SK-N-SH (cell line): ENCODE data around the gene MDM4. TPM values are rescaled to one million over a fixed set of nuclear protein-coding genes. Genes with fewer than 3 reads are reported as not detected.

Source experiments
- CTCF ChIA-PET: fragments of 300-600, 350-600 bp; formaldehyde crosslinking; extraction: SDS; loops from one replicate; lab custom pipeline; 2021; lab: Yijun Ruan, JAX
- POLR2A ChIA-PET: fragments of 350-600 bp; sonication (Branson Sonifier 250); formaldehyde crosslinking; extraction: SDS; loops from one replicate; lab custom pipeline; 2020; ENCODE audit warnings: antibody characterized with exemption, inconsistent platforms; lab: Yijun Ruan, JAX
- DNase-seq: peaks from one replicate; pipeline ENCODE4 v3.0.0; 2012
- H2AFZ ChIP-seq: fragments of 200-600 bp; sonication (generic); 2 replicates; pipeline ENCODE4 v1.8.1; 2016; ENCODE audit warnings: antibody characterized with exemption, mild to moderate bottlenecking, low read depth
- H3F3A ChIP-seq: fragments of 200-600 bp; sonication (generic); replicated peaks from 2 replicates; pipeline ENCODE3; 2016; ENCODE audit warnings: antibody characterized with exemption, mild to moderate bottlenecking; ENCODE audit not compliant: insufficient read depth
- H3K27ac ChIP-seq, 2 experiments: fragments of 200-500 bp in 1 of 2; fragments of 200-600 bp in 1 of 2; sonication (Bioruptor generic) in 1 of 2; sonication (generic), shearing (Covaris generic) in 1 of 2; 2 replicates each; pipeline versions ENCODE4 v1.5.1 to v1.6.1; 2014 to 2016; ENCODE audit warnings: low read depth in 2 of 2, inconsistent platforms in 1 of 2, low read length in 1 of 2, mild to moderate bottlenecking in 1 of 2, mixed read lengths in 1 of 2
- H3K27me3 ChIP-seq: fragments of 200-600 bp; sonication (generic), shearing (Covaris generic); 2 replicates; pipeline ENCODE4 v1.6.1; 2016; ENCODE audit warnings: mixed run types; ENCODE audit not compliant: insufficient read depth
- H3K36me3 ChIP-seq, 2 experiments: fragments of 200-500 bp in 1 of 2; fragments of 200-600 bp in 1 of 2; sonication (Bioruptor generic) in 1 of 2; sonication (generic) in 1 of 2; replicated peaks in 1 of 2; 2 replicates each; pipeline versions ENCODE3 to v1.5.1; 2014 to 2016; ENCODE audit warnings: low read length in 1 of 2, mild to moderate bottlenecking in 1 of 2; ENCODE audit not compliant: insufficient read depth in 2 of 2, control insufficient read depth in 1 of 2
- H3K4me1 ChIP-seq, 2 experiments: fragments of 200-500 bp in 1 of 2; fragments of 200-600 bp in 1 of 2; sonication (Bioruptor generic) in 1 of 2; sonication (generic), shearing (Covaris generic) in 1 of 2; 2 replicates each; pipeline versions ENCODE4 v1.5.1 to v1.6.1; 2014 to 2016; ENCODE audit warnings: low read depth in 1 of 2, low read length in 1 of 2, mixed run types in 1 of 2; ENCODE audit not compliant: insufficient read depth in 2 of 2, control insufficient read depth in 1 of 2
- H3K4me2 ChIP-seq: fragments of 200-600 bp; sonication (generic), shearing (Covaris generic); 2 replicates; pipeline ENCODE4 v1.6.1; 2017; ENCODE audit warnings: mixed run types
- H3K4me3 ChIP-seq, 2 experiments: fragments of 200-500 bp in 1 of 2; fragments of 200-600 bp in 1 of 2; sonication (Bioruptor generic) in 1 of 2; sonication (generic), shearing (Covaris generic) in 1 of 2; 2 replicates each; pipeline versions ENCODE4 v1.5.1 to v1.8.1; 2014 to 2016; ENCODE audit warnings: low read depth in 2 of 2, inconsistent platforms in 1 of 2, low read length in 1 of 2, mild to moderate bottlenecking in 1 of 2, mixed read lengths in 1 of 2, moderate library complexity in 1 of 2
- H3K79me2 ChIP-seq: fragments of 200-600 bp; sonication (generic); 2 replicates; pipeline ENCODE4 v1.8.1; 2017; ENCODE audit warnings: mild to moderate bottlenecking; ENCODE audit not compliant: insufficient read depth
- H3K9ac ChIP-seq: fragments of 200-600 bp; sonication (generic); 2 replicates; pipeline ENCODE4 v1.6.1; 2017; ENCODE audit warnings: mixed run types
- H3K9me2 ChIP-seq: fragments of 200-600 bp; sonication (generic); 2 replicates; pipeline ENCODE4 v1.6.1; 2017; ENCODE audit warnings: mixed run types
- H3K9me3 ChIP-seq: fragments of 200-600 bp; sonication (generic); 2 replicates; pipeline ENCODE4 v1.6.1; 2017; ENCODE audit warnings: mixed run types, mild to moderate bottlenecking, moderate library complexity
- H4K20me1 ChIP-seq: fragments of 200-600 bp; sonication (generic); 2 replicates; pipeline ENCODE4 v1.6.1; 2017; ENCODE audit warnings: mild to moderate bottlenecking, mixed run types; ENCODE audit not compliant: insufficient read depth
- ELF1 ChIP-seq: IDR thresholded peaks from 2 replicates; pipeline ENCODE4 v1.4.0; 2012
- JUND ChIP-seq: IDR thresholded peaks from 2 replicates; pipeline ENCODE4 v1.4.0; 2012
- NRF1 ChIP-seq: IDR thresholded peaks from 2 replicates; pipeline ENCODE4 v1.6.1; 2012; ENCODE audit warnings: low read depth, mild to moderate bottlenecking, low read length
- POLR2AphosphoS5 ChIP-seq: IDR thresholded peaks from 2 replicates; pipeline ENCODE4 v1.6.1; 2012; ENCODE audit warnings: low read depth, low read length
- RAD21 ChIP-seq: IDR thresholded peaks from 2 replicates; pipeline ENCODE4 v1.6.1; 2012; ENCODE audit warnings: mild to moderate bottlenecking, low read length
- RCOR1 ChIP-seq: fragments of 150-350 bp; IDR thresholded peaks from 2 replicates; pipeline ENCODE4 v1.6.1; 2017; ENCODE audit warnings: antibody characterized with exemption, low read length
- RFX5 ChIP-seq: IDR thresholded peaks from 2 replicates; pipeline ENCODE4 v1.6.1; 2012; ENCODE audit warnings: mild to moderate bottlenecking, improper control_type of control experiment, low read length
- RXRA ChIP-seq: IDR thresholded peaks from 2 replicates; pipeline ENCODE4 v1.4.0; 2012; ENCODE audit warnings: low read depth, mild to moderate bottlenecking, borderline replicate concordance
- SMC3 ChIP-seq: IDR thresholded peaks from 2 replicates; pipeline ENCODE4 v1.6.1; 2012; ENCODE audit warnings: low read depth, low read length, improper control_type of control experiment
- TAF1 ChIP-seq: IDR thresholded peaks from 2 replicates; pipeline ENCODE4 v1.6.1; 2012; ENCODE audit warnings: low read depth, mild to moderate bottlenecking, low read length, moderate library complexity, borderline replicate concordance
- TCF12 ChIP-seq: IDR thresholded peaks from 2 replicates; pipeline ENCODE4 v1.4.0; 2012
- WGBS: methylation state at CpG from one replicate; pipeline ENCODE4 v1.1.6; 2017; ENCODE audit warnings: low lambda C conversion rate; 5-methylcytosine and 5-hydroxymethylcytosine counted together
- polyA plus RNA-seq, 3 experiments: library from polyadenylated mRNA; depleted of rRNA; stranded (reverse); fragments of >200 nt; gene quantifications; 2 replicates each; pipeline ENCODE4 v1.2.3, GENCODE V29; 2012
- TF ChIP-seq, protein P1 (sequence below): IDR thresholded peaks from 2 replicates; pipeline ENCODE4 v1.4.0; 2012; ENCODE audit warnings: low read depth, borderline replicate concordance
- TF ChIP-seq, protein P2 (sequence below): IDR thresholded peaks from 2 replicates; pipeline ENCODE4 v1.6.1; 2012; ENCODE audit warnings: mild to moderate bottlenecking, low read depth, low read length, moderate library complexity
- TF ChIP-seq, protein P3 (sequence below): fragments of 150-350 bp; IDR thresholded peaks from 2 replicates; pipeline ENCODE4 v1.6.1; 2016; ENCODE audit warnings: mild to moderate bottlenecking, low read depth, low read length
- TF ChIP-seq, protein P4 (sequence below): IDR thresholded peaks from 2 replicates; pipeline ENCODE4 v1.4.0; 2012; ENCODE audit warnings: low read depth

Gene MDM4
- polyA plus RNA-seq, 1 of the 3 experiments (the other 2 are of a cell fraction) = 6.2 TPM

DNA sequence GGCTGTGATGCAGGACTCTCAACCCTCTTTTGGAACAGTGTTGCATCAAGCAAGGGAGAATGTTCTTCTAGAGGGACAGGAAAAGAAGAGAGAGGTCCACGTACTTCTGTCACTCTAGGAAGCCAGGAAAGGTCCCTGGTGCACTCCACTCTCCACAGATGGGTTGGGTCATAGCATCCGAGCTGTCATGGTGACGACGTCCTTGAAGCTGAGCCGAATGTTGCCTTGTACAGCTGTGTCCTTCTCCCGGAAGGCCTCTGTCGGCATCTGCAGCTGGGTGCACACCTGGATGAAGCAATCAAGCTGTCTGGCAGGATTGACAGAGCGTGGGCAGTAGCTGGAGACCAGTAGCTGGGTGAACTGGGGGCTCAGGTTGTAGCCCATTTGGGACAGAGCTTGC lies 12.5 kb downstream of the MDM4 start:
- Histone ChIP-seq H3K4me3 (no peak overlapping the region), H3K27me3 (no peaks in the 10 kb centered on the region), H3K79me2 (peaks cover 30% of the 10 kb centered on the region), H3K4me2 (no peak overlapping the region), H3K9me3 (0 out of 2 replicates have a peak, but pooled peaks cover under 1% of the 10 kb centered on the region), H4K20me1 (peaks cover 11% of the 10 kb centered on the region), H3F3A (peaks cover 6% of the 10 kb centered on the region), H3K27ac (no peak overlapping the region), H3K36me3 (peaks cover 74 to 85% of the 10 kb centered on the region in 2 experiments), H3K9ac (no peak overlapping the region), H3K9me2 (no peaks in the 10 kb centered on the region), H2AFZ (no peak overlapping the region), H3K4me1 (no peaks in the 10 kb centered on the region)
- TF ChIP-seq NRF1 (no peak), SMC3 (no peak), TAF1 (no peak), RCOR1 (no peak), POLR2AphosphoS5 (no peak), RAD21 (no peak), TCF12 (no peak), JUND (no peak), RFX5 (no peak), RXRA (no peak), ELF1 (no peak)
- TF ChIP-seq, protein P1, sequence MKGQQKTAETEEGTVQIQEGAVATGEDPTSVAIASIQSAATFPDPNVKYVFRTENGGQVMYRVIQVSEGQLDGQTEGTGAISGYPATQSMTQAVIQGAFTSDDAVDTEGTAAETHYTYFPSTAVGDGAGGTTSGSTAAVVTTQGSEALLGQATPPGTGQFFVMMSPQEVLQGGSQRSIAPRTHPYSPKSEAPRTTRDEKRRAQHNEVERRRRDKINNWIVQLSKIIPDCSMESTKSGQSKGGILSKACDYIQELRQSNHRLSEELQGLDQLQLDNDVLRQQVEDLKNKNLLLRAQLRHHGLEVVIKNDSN = no peak
- TF ChIP-seq, protein P2, sequence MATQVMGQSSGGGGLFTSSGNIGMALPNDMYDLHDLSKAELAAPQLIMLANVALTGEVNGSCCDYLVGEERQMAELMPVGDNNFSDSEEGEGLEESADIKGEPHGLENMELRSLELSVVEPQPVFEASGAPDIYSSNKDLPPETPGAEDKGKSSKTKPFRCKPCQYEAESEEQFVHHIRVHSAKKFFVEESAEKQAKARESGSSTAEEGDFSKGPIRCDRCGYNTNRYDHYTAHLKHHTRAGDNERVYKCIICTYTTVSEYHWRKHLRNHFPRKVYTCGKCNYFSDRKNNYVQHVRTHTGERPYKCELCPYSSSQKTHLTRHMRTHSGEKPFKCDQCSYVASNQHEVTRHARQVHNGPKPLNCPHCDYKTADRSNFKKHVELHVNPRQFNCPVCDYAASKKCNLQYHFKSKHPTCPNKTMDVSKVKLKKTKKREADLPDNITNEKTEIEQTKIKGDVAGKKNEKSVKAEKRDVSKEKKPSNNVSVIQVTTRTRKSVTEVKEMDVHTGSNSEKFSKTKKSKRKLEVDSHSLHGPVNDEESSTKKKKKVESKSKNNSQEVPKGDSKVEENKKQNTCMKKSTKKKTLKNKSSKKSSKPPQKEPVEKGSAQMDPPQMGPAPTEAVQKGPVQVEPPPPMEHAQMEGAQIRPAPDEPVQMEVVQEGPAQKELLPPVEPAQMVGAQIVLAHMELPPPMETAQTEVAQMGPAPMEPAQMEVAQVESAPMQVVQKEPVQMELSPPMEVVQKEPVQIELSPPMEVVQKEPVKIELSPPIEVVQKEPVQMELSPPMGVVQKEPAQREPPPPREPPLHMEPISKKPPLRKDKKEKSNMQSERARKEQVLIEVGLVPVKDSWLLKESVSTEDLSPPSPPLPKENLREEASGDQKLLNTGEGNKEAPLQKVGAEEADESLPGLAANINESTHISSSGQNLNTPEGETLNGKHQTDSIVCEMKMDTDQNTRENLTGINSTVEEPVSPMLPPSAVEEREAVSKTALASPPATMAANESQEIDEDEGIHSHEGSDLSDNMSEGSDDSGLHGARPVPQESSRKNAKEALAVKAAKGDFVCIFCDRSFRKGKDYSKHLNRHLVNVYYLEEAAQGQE = no peak
- TF ChIP-seq, protein P3, sequence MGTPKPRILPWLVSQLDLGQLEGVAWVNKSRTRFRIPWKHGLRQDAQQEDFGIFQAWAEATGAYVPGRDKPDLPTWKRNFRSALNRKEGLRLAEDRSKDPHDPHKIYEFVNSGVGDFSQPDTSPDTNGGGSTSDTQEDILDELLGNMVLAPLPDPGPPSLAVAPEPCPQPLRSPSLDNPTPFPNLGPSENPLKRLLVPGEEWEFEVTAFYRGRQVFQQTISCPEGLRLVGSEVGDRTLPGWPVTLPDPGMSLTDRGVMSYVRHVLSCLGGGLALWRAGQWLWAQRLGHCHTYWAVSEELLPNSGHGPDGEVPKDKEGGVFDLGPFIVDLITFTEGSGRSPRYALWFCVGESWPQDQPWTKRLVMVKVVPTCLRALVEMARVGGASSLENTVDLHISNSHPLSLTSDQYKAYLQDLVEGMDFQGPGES = no peak
- TF ChIP-seq, protein P4, sequence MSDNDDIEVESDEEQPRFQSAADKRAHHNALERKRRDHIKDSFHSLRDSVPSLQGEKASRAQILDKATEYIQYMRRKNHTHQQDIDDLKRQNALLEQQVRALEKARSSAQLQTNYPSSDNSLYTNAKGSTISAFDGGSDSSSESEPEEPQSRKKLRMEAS = no peak
- ChIA-PET POLR2A (interaction anchor here (0.6 to 2.0 kb wide), 3 partner anchors 11 to 283 kb away, joined by 3 to 8 read pairs (median 4); partner anchors contain the start of gene MDM4), CTCF (interaction anchor here (0.6 to 5.1 kb wide), 7 partner anchors 8 to 279 kb away, joined by 3 to 26 read pairs (median 4); no protein-coding TSS in a partner anchor)
- DNase-seq = no peak
- 89% methylated on average over 5 of the region's 8 CpGs for WGBS
